HepG2 (cell line): ENCODE measurements around the gene ABCC1. TPM values are rescaled to one million over a fixed set of nuclear protein-coding genes. Genes with fewer than 3 reads are reported as not detected.

ENCODE experiments used
- ATAC-seq: fragments of 200-7000 bp; cut with Tn5 transposase; 3 replicates; pipeline ENCODE4 v1.9.1; 2020; ENCODE audit warnings: mild to moderate bottlenecking, moderate library complexity
- BruUV-seq: library from RNA; stranded (reverse); fragments of 400-500 nt; replicated peaks from 2 replicates; lab custom pipeline; 2021; lab: Mats Ljungman, UMichigan
- CTCF ChIA-PET: fragments of 300-600 bp; formaldehyde crosslinking; extraction: SDS; loops from one replicate; lab custom pipeline; 2021; ENCODE audit warnings: low total read pairs, inconsistent platforms, low intra/inter-chr PET ratio; lab: Yijun Ruan, JAX
- POLR2A ChIA-PET: fragments of 350-600 bp; sonication (Branson Sonifier 250); formaldehyde crosslinking; loops from one replicate; lab custom pipeline; 2020; ENCODE audit warnings: antibody characterized with exemption, inconsistent platforms; lab: Yijun Ruan, JAX
- DNase-seq: peaks from one replicate; pipeline ENCODE4 v3.0.0-alpha.2; 2015; ENCODE audit warnings: low spot score
- FAIRE-seq: peaks from 3 replicates; lab custom pipeline; 2011; peaks lifted over from hg19 to GRCh38; lab: Jason Lieb, UNC
- H2AFZ ChIP-seq: one replicate; pipeline ENCODE4 v1.6.1; 2011; ENCODE audit warnings: low read length, inconsistent platforms
- H3K27ac ChIP-seq: fragments of 300-600 bp; 3 replicates; pipeline ENCODE4 v1.8.0; 2011; ENCODE audit warnings: mixed run types, mild to moderate bottlenecking, mixed read lengths, low read length, inconsistent platforms; ENCODE audit not compliant: insufficient read depth; ENCODE audit errors: extremely low read length
- H3K27me3 ChIP-seq, 2 experiments: fragments of 200-600 bp in 1 of 2; 2 replicates in 1 of 2; 3 replicates in 1 of 2; pipeline versions ENCODE4 v1.6.0 to v1.8.0; 2011; ENCODE audit warnings: low read length in 2 of 2, mild to moderate bottlenecking in 2 of 2, moderate library complexity in 2 of 2, inconsistent platforms in 1 of 2; ENCODE audit not compliant: insufficient read depth in 2 of 2, control insufficient read depth in 1 of 2
- H3K36me3 ChIP-seq, 2 experiments: fragments of 200-600 bp in 1 of 2; replicated peaks in 1 of 2; 2 replicates in 1 of 2; 3 replicates in 1 of 2; pipeline versions ENCODE4 v1.5.1 to v1.8.0; 2011; ENCODE audit warnings: low read length in 2 of 2, inconsistent platforms in 1 of 2; ENCODE audit not compliant: insufficient read depth in 2 of 2, control insufficient read depth in 1 of 2
- H3K4me1 ChIP-seq: 2 replicates; pipeline ENCODE4 v1.5.1; 2012; ENCODE audit warnings: low read length, inconsistent platforms; ENCODE audit not compliant: insufficient read depth
- H3K4me2 ChIP-seq: 2 replicates; pipeline ENCODE4 v1.6.0; 2011; ENCODE audit warnings: low read depth, low read length, inconsistent platforms
- H3K4me3 ChIP-seq, 3 experiments: fragments of 200-600 bp in 1 of 3; sonication (generic), shearing (Covaris generic) in 1 of 3; replicated peaks in 1 of 3; 2 replicates each; pipeline ENCODE4 v1.5.1; 2011 to 2016; ENCODE audit warnings: low read length in 3 of 3, inconsistent platforms in 2 of 3, low read depth in 2 of 3, mild to moderate bottlenecking in 2 of 3, control low read depth in 1 of 3, mixed read lengths in 1 of 3; ENCODE audit not compliant: insufficient read depth in 1 of 3
- H3K79me2 ChIP-seq: one replicate; pipeline ENCODE4 v1.6.1; 2011; ENCODE audit warnings: low read length, inconsistent platforms; ENCODE audit not compliant: insufficient read depth
- H3K9ac ChIP-seq: 2 replicates; pipeline ENCODE4 v1.6.0; 2011; ENCODE audit warnings: mild to moderate bottlenecking, low read depth, low read length, inconsistent platforms; ENCODE audit not compliant: insufficient read depth
- H3K9me3 ChIP-seq: 2 replicates; pipeline ENCODE4 v1.5.1; 2012; ENCODE audit warnings: mild to moderate bottlenecking, low read length
- H4K20me1 ChIP-seq: 2 replicates; pipeline ENCODE4 v1.6.0; 2011; ENCODE audit warnings: inconsistent platforms, mild to moderate bottlenecking, low read length, moderate library complexity; ENCODE audit not compliant: insufficient read depth
- ARHGAP35 ChIP-seq: sonication (generic); formaldehyde crosslinking; IDR thresholded peaks from 2 replicates; pipeline ENCODE4 v1.9.0; 2022; ENCODE audit warnings: mild to moderate bottlenecking, inconsistent platforms, moderate library complexity, missing genetic modification reagents, borderline replicate concordance
- EZH2 ChIP-seq: conservative IDR thresholded peaks from 2 replicates; pipeline ENCODE4 v1.6.1; 2012; ENCODE audit warnings: mild to moderate bottlenecking, low read depth, low read length, moderate library complexity
- KAT8 ChIP-seq: IDR thresholded peaks from 2 replicates; pipeline ENCODE4 v1.6.1; 2016; ENCODE audit warnings: missing genetic modification reagents, missing compliant biosample characterization
- MYNN ChIP-seq: sonication (generic); formaldehyde crosslinking; IDR thresholded peaks from 2 replicates; pipeline ENCODE4 v1.4.0; 2020; ENCODE audit warnings: mild to moderate bottlenecking, low read depth, missing genetic modification reagents
- SMAD3 ChIP-seq: sonication (generic); formaldehyde crosslinking; IDR thresholded peaks from 2 replicates; pipeline ENCODE4 v1.4.0; 2020; ENCODE audit warnings: missing genetic modification reagents
- ZNF644 ChIP-seq: IDR thresholded peaks from 2 replicates; pipeline ENCODE4 v1.6.1; 2016; ENCODE audit warnings: low read depth
- WGBS: methylation state at CpG from one replicate; pipeline ENCODE4 v1.1.6; 2017; ENCODE audit warnings: low lambda C conversion rate; 5-methylcytosine and 5-hydroxymethylcytosine counted together
- in situ Hi-C: cut with HindIII; loops from 2 replicates; pipeline ENCODE4 v1.10.0; 2017; ENCODE audit warnings: low pct_unique_long_range_greater_than_20kb; ENCODE audit not compliant: extremely low pct_ligation_motif_present
- intact Hi-C: fragments of 100-400 bp; cut with micrococcal nuclease; formaldehyde crosslinking; loops from one replicate; pipeline ENCODE4 v1.10.0; 2022; ENCODE audit not compliant: unreplicated experiment
- polyA plus RNA-seq, 8 experiments: library from polyadenylated mRNA; depleted of rRNA in 3 of 8; stranded (reverse) in 7 of 8; unstranded in 1 of 8; fragments of >200 nt; fragmentation: Illumina TruSeq in 4 of 8; extraction: Trizol in 4 of 8; gene quantifications; 2 replicates each; pipeline versions ENCODE4 v1.2.1 to v1.2.3, GENCODE V29; 2011 to 2016; ENCODE audit warnings: low read depth in 4 of 8, missing spikeins in 1 of 8, mixed read lengths in 1 of 8; ENCODE audit not compliant: insufficient read depth in 1 of 8
- total RNA-seq, 5 experiments: library from RNA; depleted of rRNA; stranded (reverse); fragments of >200 nt; fragmentation: Illumina TruSeq; extraction: Trizol; gene quantifications; 2 replicates each; pipeline ENCODE4 v1.2.3, GENCODE V29; 2016; ENCODE audit warnings: low read depth in 1 of 5

Gene ABCC1
- total and polyA plus RNA-seq, 2 of the 13 experiments (the other 11 are each of a cell fraction or from before 2014, with no cell fraction given) = 13.0 to 30.6 TPM

- Histone ChIP-seq H4K20me1 (no peaks in the 10 kb centered on the region), H3K4me3 (no peak overlapping the region), H3K9me3 (peaks cover 49% of the 10 kb centered on the region), H3K9ac (no peak overlapping the region), H3K4me1 (no peaks in the 10 kb centered on the region), H3K4me2 (no peak overlapping the region), H3K79me2 (peaks cover 44% of the 10 kb centered on the region), H3K27ac (no peak overlapping the region), H3K36me3 (peaks cover 10 to 30% of the 10 kb centered on the region in 2 experiments; a peak in 4 of 5 replicates), H2AFZ (no peak overlapping the region), H3K27me3 (no peaks in the 10 kb centered on the region)
- TF ChIP-seq EZH2 = no peak
- no peak for ATAC-seq
- FAIRE-seq = no peak
- no TSS peak for BruUV-seq
- DNase-seq = no peak
- ChIA-PET CTCF (no interaction called here), POLR2A (no interaction called here)
- in situ Hi-C loops (no loop called here), intact Hi-C loops (no loop called here)
- 89% methylated on average over 3 of the region's 3 CpGs for WGBS
Measured at GRCh38 chr16:15979801-15980200, 30.4 kb downstream of the ABCC1 start.

- Histone ChIP-seq H3K27ac (no peak overlapping the region), H3K9me3 (peaks cover 49% of the 10 kb centered on the region), H3K4me3 (no peak overlapping the region), H3K79me2 (peaks cover 44% of the 10 kb centered on the region), H3K4me2 (no peak overlapping the region), H3K4me1 (no peaks in the 10 kb centered on the region), H3K9ac (no peak overlapping the region), H4K20me1 (no peaks in the 10 kb centered on the region), H2AFZ (no peak overlapping the region), H3K27me3 (no peaks in the 10 kb centered on the region), H3K36me3 (peaks cover 10 to 30% of the 10 kb centered on the region in 2 experiments; a peak in 4 of 5 replicates)
- TF ChIP-seq ZNF644 (CRISPR knock-in tag) = no peak
- no peak for TF ChIP-seq KAT8 (CRISPR knock-in tag)
- no peak for TF ChIP-seq SMAD3
- no peak for TF ChIP-seq MYNN
- TF ChIP-seq ARHGAP35 (CRISPR knock-in tag) = no peak
- CTCF ChIA-PET = no interaction called here
- BruUV-seq = no TSS peak
- ATAC-seq (no peak), DNase-seq (no peak), FAIRE-seq (no peak)
- POLR2A ChIA-PET = no interaction called here
- in situ Hi-C loops = no loop called here
- 96% methylated on average over 3 of the region's 3 CpGs for WGBS
- intact Hi-C loops = no loop called here
Measured at GRCh38 chr16:15980329-15980728, 30.9 kb downstream of the ABCC1 start.
